Activated naive CD8-positive, alpha-beta T cell (primary cell): ENCODE measurements around the gene S100A6.

Source experiments
- H3K27ac Mint-ChIP-seq: one replicate; pipeline ENCODE4 v1.8.0; 2021; ENCODE audit warnings: mixed read lengths
- H3K27me3 Mint-ChIP-seq: one replicate; pipeline ENCODE4 v1.8.0; 2021; ENCODE audit warnings: mixed read lengths
- H3K36me3 Mint-ChIP-seq: one replicate; pipeline ENCODE4 v1.8.0; 2021; ENCODE audit warnings: mixed read lengths
- H3K4me1 Mint-ChIP-seq: one replicate; pipeline ENCODE4 v1.8.0; 2021; ENCODE audit warnings: low read depth, mixed read lengths
- H3K4me3 Mint-ChIP-seq: one replicate; pipeline ENCODE4 v1.8.0; 2021; ENCODE audit warnings: mild to moderate bottlenecking, mixed read lengths
- H3K9me3 Mint-ChIP-seq: one replicate; pipeline ENCODE4 v1.8.0; 2021; ENCODE audit warnings: low read depth, mixed read lengths

The S100A6 gene

GRCh38 chr1:153542956-153543711, 7.3 kb upstream of the S100A6 start:
- Mint-ChIP-seq H3K4me1 (peaks cover 78% of the 10 kb centered on the region), H3K4me3 (peak overlapping the region; percentile 85), H3K27ac (peak overlapping the region; percentile 96), H3K36me3 (peaks cover 2% of the 10 kb centered on the region), H3K9me3 (no peaks in the 10 kb centered on the region), H3K27me3 (no peaks in the 10 kb centered on the region)

GRCh38 chr1:153541641-153542590, 6.1 kb upstream of the S100A6 start:
- Mint-ChIP-seq H3K36me3 (peaks cover 2% of the 10 kb centered on the region), H3K27ac (peak overlapping the region; percentile 96), H3K4me1 (peaks cover 86% of the 10 kb centered on the region), H3K9me3 (no peaks in the 10 kb centered on the region), H3K4me3 (peak overlapping the region; percentile 62), H3K27me3 (no peaks in the 10 kb centered on the region)

GRCh38 chr1:153540394-153541361, 4.9 kb upstream of the S100A6 start, which contains the start of gene S100A5:
Gene S100A5 (minus strand): TSS chr1:153540934. CDS start chr1:153540191, 743 bp downstream.
- H3K27ac Mint-ChIP-seq = peak within 1 kb of the TSS; percentile 96
- H3K27me3 Mint-ChIP-seq = no peaks in the 10 kb centered on the region
- peaks cover 2% of the 10 kb centered on the region for H3K36me3 Mint-ChIP-seq
- H3K9me3 Mint-ChIP-seq = no peaks in the 10 kb centered on the region
- peak within 1 kb of the TSS; percentile 62 for H3K4me3 Mint-ChIP-seq
- peaks cover 85% of the 10 kb centered on the region for H3K4me1 Mint-ChIP-seq

GRCh38 chr1:153539395-153540093, 3.8 kb upstream of the S100A6 start:
- Mint-ChIP-seq H3K27me3 (no peaks in the 10 kb centered on the region), H3K9me3 (no peaks in the 10 kb centered on the region), H3K27ac (peak overlapping the region; percentile 96), H3K36me3 (peaks cover 2% of the 10 kb centered on the region), H3K4me1 (peaks cover 84% of the 10 kb centered on the region), H3K4me3 (no peak overlapping the region)

- H3K9me3 Mint-ChIP-seq = no peaks in the 10 kb centered on the region
- H3K27me3 Mint-ChIP-seq = no peaks in the 10 kb centered on the region
- H3K27ac Mint-ChIP-seq = peak overlapping the region; percentile 58
- peaks cover 84% of the 10 kb centered on the region for H3K4me1 Mint-ChIP-seq
- peaks cover 2% of the 10 kb centered on the region for H3K36me3 Mint-ChIP-seq
- peak overlapping the region; percentile 42 for H3K4me3 Mint-ChIP-seq
These were observed 2.6 kb upstream of the S100A6 start for GRCh38 chr1:153538315-153538821.

GRCh38 chr1:153537376-153537730, 1.6 kb upstream of the S100A6 start:
- Mint-ChIP-seq H3K4me3 (peak overlapping the region; percentile 40), H3K4me1 (peaks cover 84% of the 10 kb centered on the region), H3K27ac (peak overlapping the region; percentile 64), H3K9me3 (no peaks in the 10 kb centered on the region), H3K27me3 (no peaks in the 10 kb centered on the region), H3K36me3 (peaks cover 2% of the 10 kb centered on the region)

GRCh38 chr1:153536671-153537375, 1.0 kb upstream of the S100A6 start:
- Mint-ChIP-seq H3K27me3 (no peaks in the 10 kb centered on the region), H3K27ac (peak overlapping the region; percentile 99), H3K4me3 (peak overlapping the region; percentile 96), H3K4me1 (peaks cover 83% of the 10 kb centered on the region), H3K9me3 (no peaks in the 10 kb centered on the region), H3K36me3 (peaks cover 2% of the 10 kb centered on the region)

GRCh38 chr1:153536012-153536670, 350 bp upstream of the S100A6 start:
- H3K27ac Mint-ChIP-seq = peak overlapping the region; percentile 99
- peaks cover 83% of the 10 kb centered on the region for H3K4me1 Mint-ChIP-seq
- no peaks in the 10 kb centered on the region for H3K9me3 Mint-ChIP-seq
- H3K27me3 Mint-ChIP-seq = no peaks in the 10 kb centered on the region
- H3K4me3 Mint-ChIP-seq = peak overlapping the region; percentile 96
- peaks cover 2% of the 10 kb centered on the region for H3K36me3 Mint-ChIP-seq

- Mint-ChIP-seq H3K9me3 (no peaks in the 10 kb centered on the region), H3K36me3 (peaks cover 2% of the 10 kb centered on the region), H3K4me3 (peak overlapping the region; percentile 93), H3K27ac (peak overlapping the region; percentile 93), H3K4me1 (peaks cover 79% of the 10 kb centered on the region), H3K27me3 (no peaks in the 10 kb centered on the region)
These were observed 908 bp downstream of the S100A6 start for GRCh38 chr1:153534925-153535241.

- Mint-ChIP-seq H3K27me3 (no peaks in the 10 kb centered on the region), H3K4me3 (peak overlapping the region; percentile 93), H3K4me1 (peaks cover 73% of the 10 kb centered on the region), H3K36me3 (no peaks in the 10 kb centered on the region), H3K27ac (peak overlapping the region; percentile 95), H3K9me3 (no peaks in the 10 kb centered on the region)
These were observed 1.4 kb downstream of the S100A6 start for GRCh38 chr1:153534226-153534924.

GRCh38 chr1:153533689-153534201, 2.0 kb downstream of the S100A6 start:
- H3K4me3 Mint-ChIP-seq = peak overlapping the region; percentile 93
- peak overlapping the region; percentile 95 for H3K27ac Mint-ChIP-seq
- H3K4me1 Mint-ChIP-seq = peaks cover 73% of the 10 kb centered on the region
- H3K9me3 Mint-ChIP-seq = no peaks in the 10 kb centered on the region
- H3K36me3 Mint-ChIP-seq = no peaks in the 10 kb centered on the region
- H3K27me3 Mint-ChIP-seq = no peaks in the 10 kb centered on the region

GRCh38 chr1:153532769-153533599, 2.8 kb downstream of the S100A6 start:
- peaks cover 67% of the 10 kb centered on the region for H3K4me1 Mint-ChIP-seq
- no peaks in the 10 kb centered on the region for H3K36me3 Mint-ChIP-seq
- peak overlapping the region; percentile 95 for H3K27ac Mint-ChIP-seq
- H3K4me3 Mint-ChIP-seq = peak overlapping the region; percentile 93
- H3K9me3 Mint-ChIP-seq = no peaks in the 10 kb centered on the region
- no peaks in the 10 kb centered on the region for H3K27me3 Mint-ChIP-seq
